ENCODE data around the gene PTPRN2.

GRCh38 chr7:157887400-157887799 lies 700.2 kb downstream of the PTPRN2 start:
- no peak for TF ChIP-seq CTCF (IDR thresholded peaks at IDR 0.05)
- TF ChIP-seq EP300 (IDR thresholded peaks at IDR 0.05), result no peak

All from sigmoid colon (tissue), 4 donors.